SU-DHL-6 (cell line): Measurements from ENCODE around the gene WARS2.

ENCODE experiments used
- H2AFZ ChIP-seq: fragments of 200-600 bp; sonication (generic); 2 replicates; pipeline ENCODE4 v1.6.1; 2014; ENCODE audit warnings: low read depth, mild to moderate bottlenecking, moderate library complexity, mixed read lengths, antibody characterized with exemption, low read length; ENCODE audit not compliant: severe bottlenecking
- H3F3A ChIP-seq: fragments of 200-600 bp; shearing (Covaris generic); 2 replicates; pipeline ENCODE4 v1.6.0; 2016; ENCODE audit warnings: antibody characterized with exemption, mild to moderate bottlenecking; ENCODE audit not compliant: insufficient read depth
- H3K27ac ChIP-seq: fragments of 200-600 bp; sonication (generic); 2 replicates; pipeline ENCODE4 v1.5.1; 2016; ENCODE audit warnings: low read depth, mild to moderate bottlenecking, low read length, moderate library complexity, mixed read lengths
- H3K27me3 ChIP-seq: fragments of 200-600 bp; sonication (generic), shearing (Covaris generic); 2 replicates; pipeline ENCODE4 v1.6.0; 2014; ENCODE audit warnings: mild to moderate bottlenecking, low read length
- H3K36me3 ChIP-seq: fragments of 200-600 bp; sonication (generic); 2 replicates; pipeline ENCODE4 v1.6.1; 2014; ENCODE audit warnings: mild to moderate bottlenecking, low read length, mixed read lengths
- H3K4me2 ChIP-seq: fragments of 300-600, 200-600 bp; shearing (Covaris generic), sonication (generic); 2 replicates; pipeline ENCODE4 v1.6.0; 2014; ENCODE audit warnings: low read length, low read depth, mild to moderate bottlenecking; ENCODE audit not compliant: poor library complexity, severe bottlenecking
- H3K4me3 ChIP-seq: fragments of 200-600 bp; sonication (generic); 2 replicates; pipeline ENCODE4 v1.5.1; 2014; ENCODE audit warnings: antibody characterized with exemption, low read length, mild to moderate bottlenecking, mixed read lengths; ENCODE audit not compliant: insufficient read depth, poor library complexity, severe bottlenecking
- H3K79me2 ChIP-seq: fragments of 200-600 bp; sonication (generic); 2 replicates; pipeline ENCODE4 v1.6.1; 2014; ENCODE audit warnings: mild to moderate bottlenecking, low read length, moderate library complexity; ENCODE audit not compliant: insufficient read depth
- H3K9ac ChIP-seq: fragments of 200-600 bp; sonication (generic); 2 replicates; pipeline ENCODE4 v1.7.0; 2014; ENCODE audit warnings: mild to moderate bottlenecking, low read length
- H3K9me2 ChIP-seq: fragments of 200-600 bp; sonication (generic); replicated peaks from 2 replicates; pipeline ENCODE4 v1.6.1; 2014; ENCODE audit warnings: low read length; ENCODE audit not compliant: insufficient read depth
- H3K9me3 ChIP-seq: fragments of 200-600 bp; sonication (generic); 2 replicates; pipeline ENCODE4 v1.6.1; 2014; ENCODE audit warnings: low read length, mixed read lengths; ENCODE audit not compliant: insufficient read depth
- H4K20me1 ChIP-seq: fragments of 200-600 bp; sonication (generic); 2 replicates; pipeline ENCODE4 v1.6.1; 2014; ENCODE audit warnings: low read depth, mild to moderate bottlenecking, antibody characterized with exemption, low read length, moderate library complexity, mixed read lengths
- EZH2phosphoT487 ChIP-seq: fragments of 200-600 bp; sonication (generic), shearing (Covaris generic); conservative IDR thresholded peaks from 2 replicates; pipeline ENCODE4 v1.6.1; 2018; ENCODE audit warnings: mild to moderate bottlenecking, antibody characterized with exemption, low read length, moderate library complexity, mixed read lengths
- TF ChIP-seq, protein P1 (sequence below): fragments of 200-600 bp; sonication (generic); IDR thresholded peaks from one replicate; pipeline ENCODE4 v1.5.1; 2017; ENCODE audit warnings: antibody characterized with exemption, mild to moderate bottlenecking, low read length, moderate library complexity; ENCODE audit not compliant: insufficient read depth, poor library complexity, severe bottlenecking

The WARS2 gene

GRCh38 chr1:119136401-119136800 is 4.1 kb downstream of the WARS2 start:
- H3K27me3 ChIP-seq = no peaks in the 10 kb centered on the region
- H3K9me2 ChIP-seq = no peaks in the 10 kb centered on the region
- H3K4me2 ChIP-seq = no peak overlapping the region
- H3F3A ChIP-seq = peaks cover 14% of the 10 kb centered on the region
- no peaks in the 10 kb centered on the region for H3K9me3 ChIP-seq
- H3K4me3 ChIP-seq = no peak overlapping the region
- H3K27ac ChIP-seq = no peak overlapping the region
- H3K36me3 ChIP-seq = no peaks in the 10 kb centered on the region
- peaks cover 12% of the 10 kb centered on the region for H3K79me2 ChIP-seq
- no peak overlapping the region for H2AFZ ChIP-seq
- peaks cover 3% of the 10 kb centered on the region; the same call in 1 of the 2 replicates for H4K20me1 ChIP-seq
- no peak overlapping the region for H3K9ac ChIP-seq
- TF ChIP-seq EZH2phosphoT487 = no peak
- TF ChIP-seq, protein P1, sequence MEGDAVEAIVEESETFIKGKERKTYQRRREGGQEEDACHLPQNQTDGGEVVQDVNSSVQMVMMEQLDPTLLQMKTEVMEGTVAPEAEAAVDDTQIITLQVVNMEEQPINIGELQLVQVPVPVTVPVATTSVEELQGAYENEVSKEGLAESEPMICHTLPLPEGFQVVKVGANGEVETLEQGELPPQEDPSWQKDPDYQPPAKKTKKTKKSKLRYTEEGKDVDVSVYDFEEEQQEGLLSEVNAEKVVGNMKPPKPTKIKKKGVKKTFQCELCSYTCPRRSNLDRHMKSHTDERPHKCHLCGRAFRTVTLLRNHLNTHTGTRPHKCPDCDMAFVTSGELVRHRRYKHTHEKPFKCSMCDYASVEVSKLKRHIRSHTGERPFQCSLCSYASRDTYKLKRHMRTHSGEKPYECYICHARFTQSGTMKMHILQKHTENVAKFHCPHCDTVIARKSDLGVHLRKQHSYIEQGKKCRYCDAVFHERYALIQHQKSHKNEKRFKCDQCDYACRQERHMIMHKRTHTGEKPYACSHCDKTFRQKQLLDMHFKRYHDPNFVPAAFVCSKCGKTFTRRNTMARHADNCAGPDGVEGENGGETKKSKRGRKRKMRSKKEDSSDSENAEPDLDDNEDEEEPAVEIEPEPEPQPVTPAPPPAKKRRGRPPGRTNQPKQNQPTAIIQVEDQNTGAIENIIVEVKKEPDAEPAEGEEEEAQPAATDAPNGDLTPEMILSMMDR = no peak

- TF ChIP-seq, protein P1 = no peak
- no peak for TF ChIP-seq EZH2phosphoT487
- Histone ChIP-seq H3K27me3 (no peaks in the 10 kb centered on the region), H3K79me2 (peaks cover 4% of the 10 kb centered on the region), H3K9ac (no peak overlapping the region), H3K4me3 (no peak overlapping the region), H3K36me3 (no peaks in the 10 kb centered on the region), H3F3A (peaks cover 9% of the 10 kb centered on the region; the same call in 1 of the 2 replicates), H3K4me2 (no peak overlapping the region), H2AFZ (no peak overlapping the region), H3K9me2 (no peaks in the 10 kb centered on the region), H3K27ac (no peak overlapping the region), H3K9me3 (no peaks in the 10 kb centered on the region), H4K20me1 (peaks cover 3% of the 10 kb centered on the region; the same call in 1 of the 2 replicates)
Observed at GRCh38 chr1:119133987-119134386, 6.5 kb downstream of the WARS2 start.

GRCh38 chr1:119132179-119132578 is 8.3 kb downstream of the WARS2 start:
- H2AFZ ChIP-seq = no peak overlapping the region
- H3K9ac ChIP-seq = no peak overlapping the region
- H4K20me1 ChIP-seq = no peaks in the 10 kb centered on the region; the same call in 1 of the 2 replicates
- H3K36me3 ChIP-seq = no peaks in the 10 kb centered on the region
- no peak for TF ChIP-seq EZH2phosphoT487
- TF ChIP-seq, protein P1 = no peak
- no peaks in the 10 kb centered on the region for H3F3A ChIP-seq
- peaks cover 4% of the 10 kb centered on the region for H3K79me2 ChIP-seq
- no peak overlapping the region for H3K4me2 ChIP-seq
- H3K4me3 ChIP-seq = no peak overlapping the region
- H3K27ac ChIP-seq = no peak overlapping the region
- no peaks in the 10 kb centered on the region for H3K9me3 ChIP-seq
- H3K27me3 ChIP-seq = no peaks in the 10 kb centered on the region
- no peaks in the 10 kb centered on the region for H3K9me2 ChIP-seq
